ENCODE data around the gene PFN1. TPM values are rescaled to one million over a fixed set of nuclear protein-coding genes. Genes with fewer than 3 reads are reported as not detected.
"Not testable (repeated sequence)": the region's sequence is repeated elsewhere in the genome, so short reads cannot be mapped to it uniquely, and the experiment has no call there.

PFN1 gene
- total RNA-seq, 1 donor from 2014 or later: 457 TPM

GRCh38 chr17:4921320-4921719 lies 27.0 kb downstream of the PFN1 start:
- ATAC-seq (no peak), DNase-seq (no peak)
- H3K4me3 ChIP-seq: no peak overlapping the region
- no peaks in the 10 kb centered on the region for H3K36me3 ChIP-seq
- no peaks in the 10 kb centered on the region for H3K4me1 ChIP-seq
- intact Hi-C loops (cut with DNase I): no loop called here
- no peak overlapping the region for H3K27ac ChIP-seq
- H3K27me3 ChIP-seq: no peaks in the 10 kb centered on the region
- H3K9me3 ChIP-seq: no peaks in the 10 kb centered on the region
- TF ChIP-seq CTCF (IDR thresholded peaks at IDR 0.05): no peak

DNA sequence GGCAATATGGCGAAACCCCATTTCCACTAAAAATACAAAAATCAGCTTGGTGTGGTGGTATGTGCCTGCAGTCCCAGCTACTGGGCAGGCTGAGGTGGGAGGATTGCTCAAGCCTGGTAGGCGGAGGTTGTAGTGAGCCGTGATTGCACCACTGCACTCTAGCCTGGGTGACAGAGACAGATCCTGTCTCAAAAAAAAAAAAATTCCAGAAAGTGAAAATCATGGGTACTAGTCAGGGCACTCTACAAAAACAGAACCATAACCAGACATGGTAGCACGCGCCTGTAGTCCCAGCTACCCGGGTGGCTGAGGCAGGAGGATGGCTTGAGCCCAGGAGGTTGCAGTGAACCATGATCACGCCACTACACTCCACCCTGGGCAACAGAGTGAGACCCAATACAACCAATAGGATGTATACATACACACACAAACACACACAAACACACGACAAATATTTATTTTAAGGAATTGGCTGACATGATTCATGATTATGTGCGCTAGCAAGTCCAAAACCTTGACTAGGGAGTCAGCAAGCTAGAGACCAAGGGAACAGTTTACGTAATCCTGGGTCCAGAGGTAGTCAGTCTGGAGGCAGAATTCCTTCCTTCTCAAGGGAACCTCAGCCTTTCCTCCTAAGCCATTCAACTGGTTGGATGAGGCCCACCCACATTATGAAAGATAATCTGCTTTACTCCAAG lies 27.8 kb downstream of the PFN1 start:
- Histone ChIP-seq H3K4me1 (no peaks in the 10 kb centered on the region), H3K9me3 (no peaks in the 10 kb centered on the region), H3K27me3 (no peaks in the 10 kb centered on the region), H3K27ac (peak overlapping the region; percentile 2), H3K4me3 (no peak overlapping the region), H3K36me3 (no peaks in the 10 kb centered on the region)
- ATAC-seq: peak; percentile 94
- DNase-seq: peak; percentile 88
- no peak for TF ChIP-seq CTCF (IDR thresholded peaks at IDR 0.05)
- intact Hi-C loops (cut with DNase I): no loop called here

DNA sequence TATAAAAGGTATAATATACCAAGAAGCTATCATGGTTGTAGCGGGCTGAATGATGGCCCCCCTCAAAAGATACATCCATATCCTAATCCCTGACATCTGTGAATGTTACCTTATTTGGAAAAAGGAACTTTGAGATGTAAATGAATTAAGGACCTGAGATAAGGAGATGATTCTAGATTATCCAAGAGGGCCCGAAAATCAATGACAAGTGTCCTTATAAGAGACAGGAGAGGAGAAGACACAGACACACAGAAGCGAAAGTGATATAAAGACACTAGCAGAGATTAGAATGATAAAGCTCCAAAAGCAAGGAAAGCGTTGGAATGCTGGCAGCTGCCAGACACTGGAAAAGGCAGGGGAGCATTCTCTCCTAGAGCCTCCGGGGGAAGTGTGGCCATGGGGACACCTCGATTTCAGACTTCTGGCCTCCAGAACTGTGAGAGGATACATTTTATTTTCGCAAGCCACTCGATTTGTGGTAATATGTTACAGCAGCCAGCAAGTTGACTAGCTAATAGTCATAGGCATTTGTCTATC lies 28.8 kb downstream of the PFN1 start:
- Histone ChIP-seq H3K27me3 (no peaks in the 10 kb centered on the region), H3K4me1 (no peaks in the 10 kb centered on the region), H3K27ac (no peak overlapping the region), H3K36me3 (no peaks in the 10 kb centered on the region), H3K9me3 (no peaks in the 10 kb centered on the region), H3K4me3 (no peak overlapping the region)
- no peak for TF ChIP-seq CTCF (IDR thresholded peaks at IDR 0.05)
- no peak for DNase-seq
- intact Hi-C loops (cut with DNase I): no loop called here
- ATAC-seq: no peak

DNA sequence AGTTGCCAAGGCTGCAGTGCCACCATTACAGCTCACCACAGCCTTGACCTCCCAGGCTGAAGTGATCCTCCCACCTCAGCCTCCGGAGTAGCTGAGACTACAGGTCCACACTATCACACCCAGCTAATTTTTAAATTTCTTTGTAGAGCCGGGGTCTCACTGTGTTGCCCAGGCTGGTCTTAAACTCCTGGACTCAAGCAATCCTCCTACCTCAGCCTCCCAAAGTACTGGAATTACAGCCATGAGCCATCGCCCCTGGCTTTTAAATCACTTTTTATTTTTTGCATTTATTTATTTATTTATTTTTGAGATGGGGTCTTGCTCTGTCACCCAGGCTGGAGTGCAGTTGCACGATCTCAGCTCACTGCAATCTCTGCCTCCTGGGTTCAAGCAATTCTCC lies 33.8 kb downstream of the PFN1 start:
- H3K4me3 ChIP-seq; H3K27me3 ChIP-seq; H3K9me3 ChIP-seq; H3K36me3 ChIP-seq; ATAC-seq; intact Hi-C loops (cut with DNase I); H3K4me1 ChIP-seq; DNase-seq; H3K27ac ChIP-seq: not testable (repeated sequence)

GRCh38 chr17:4913994-4914393 lies 34.3 kb downstream of the PFN1 start:
- DNase-seq (no peak), ATAC-seq (no peak)
- intact Hi-C loops (cut with DNase I): no loop called here
- Histone ChIP-seq H3K4me3 (no peak overlapping the region), H3K4me1 (peaks cover 5% of the 10 kb centered on the region), H3K27me3 (no peaks in the 10 kb centered on the region), H3K36me3 (no peaks in the 10 kb centered on the region), H3K27ac (no peak overlapping the region), H3K9me3 (no peaks in the 10 kb centered on the region)
- TF ChIP-seq CTCF (IDR thresholded peaks at IDR 0.05): no peak

DNA sequence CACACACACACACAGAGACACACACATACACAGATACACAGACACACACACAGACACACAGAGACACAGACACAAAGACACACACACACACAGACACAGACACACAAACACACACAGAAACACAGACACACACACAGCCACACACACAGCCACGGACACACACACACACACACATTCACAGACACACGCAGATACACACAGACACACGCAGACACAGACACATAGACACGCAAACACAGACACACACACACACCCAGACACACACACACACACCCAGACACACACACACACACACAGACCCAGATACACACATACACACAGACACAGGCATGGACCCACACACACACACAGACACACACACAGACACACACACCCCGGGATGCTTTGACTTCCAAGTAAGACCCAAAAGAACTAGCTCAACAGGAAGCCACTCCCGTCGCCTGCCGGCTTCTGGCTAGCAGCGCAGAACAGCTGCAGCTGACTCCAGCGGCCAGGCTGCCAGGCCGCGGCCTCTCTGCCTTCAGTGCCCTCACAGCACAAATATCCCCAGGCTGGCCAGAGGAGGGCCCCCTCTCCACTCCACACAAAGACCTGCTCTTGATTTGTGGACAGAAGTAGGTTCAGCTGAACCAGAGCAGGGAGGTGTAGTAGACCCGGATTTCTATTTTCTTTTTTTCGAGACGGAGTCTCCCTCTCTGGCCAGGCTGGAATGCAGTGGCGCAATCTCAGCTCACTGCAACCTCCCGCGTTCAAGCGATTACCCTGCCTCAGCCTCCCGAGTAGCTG lies 39.4 kb downstream of the PFN1 start:
- intact Hi-C loops (cut with DNase I): loop anchor here (10.0 kb wide), 1 partner anchor 156 kb away; no protein-coding TSS in a partner anchor
- peak; percentile 93 for DNase-seq
- Histone ChIP-seq H3K27ac (peak overlapping the region; percentile 81), H3K27me3 (no peaks in the 10 kb centered on the region), H3K36me3 (no peaks in the 10 kb centered on the region), H3K4me3 (no peak overlapping the region), H3K9me3 (no peaks in the 10 kb centered on the region), H3K4me1 (peaks cover 5% of the 10 kb centered on the region)
- peak; percentile 99 for ATAC-seq
- TF ChIP-seq CTCF (IDR thresholded peaks at IDR 0.05): peak; percentile 95
